Peyer's patch (tissue), 4 donors: ENCODE data around the gene WDR7.

Experiments
- CTCF ChIP-seq, 6 experiments: fragments of 450-650 bp in 4 of 6; fragments of 200-600 bp in 2 of 6; sonication (generic) in 1 of 6; IDR thresholded peaks; one replicate each; pipeline ENCODE4 v1.5.1; 2017 to 2019; ENCODE audit warnings: antibody characterized with exemption in 6 of 6, mild to moderate bottlenecking in 3 of 6, moderate library complexity in 1 of 6
- POLR2A ChIP-seq, 2 donors: fragments of 450-650 bp; IDR thresholded peaks; one replicate each; pipeline ENCODE4 v1.5.1; 2017; ENCODE audit warnings: antibody characterized with exemption in 2 of 2, mild to moderate bottlenecking in 2 of 2, moderate library complexity in 2 of 2

- TF ChIP-seq CTCF (IDR thresholded peaks at IDR 0.05) (no peak), POLR2A (IDR thresholded peaks at IDR 0.05) (no peak)
Observed at GRCh38 chr18:56974141-56974540, 323.0 kb downstream of the WDR7 start.
